ENCODE results near the gene C17orf75. TPM values are rescaled to one million over a fixed set of nuclear protein-coding genes. Genes with fewer than 3 reads are reported as not detected.

Gene C17orf75
- total RNA-seq, 1 experiment from 2014 or later, result 46.6 TPM

DNA sequence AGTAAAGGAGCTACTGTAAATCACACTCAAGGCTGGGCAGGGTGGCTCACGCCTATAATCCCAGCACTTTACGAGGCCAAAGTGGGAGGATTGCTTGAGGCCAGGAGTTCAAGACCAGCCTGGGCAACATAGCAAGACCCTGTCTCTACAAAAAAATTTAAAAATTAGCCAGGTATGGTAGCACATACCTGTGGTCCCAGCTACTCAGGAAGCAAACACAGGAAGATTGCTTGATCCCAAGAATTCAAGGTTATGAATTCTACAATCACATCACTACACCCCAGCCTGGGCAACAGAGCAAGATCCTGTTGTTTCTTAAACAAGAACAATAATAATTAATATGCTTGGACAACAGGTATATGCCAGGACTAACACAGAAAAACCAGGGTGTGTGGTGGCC lies 63.2 kb downstream of the C17orf75 start:
- DNase-seq (ENCODE audit: low spot score), result no peak

Other genes with a start within 250 kb of the C17orf75 start
- gene RHOT1, start 199.7 kb downstream of the C17orf75 start, total RNA-seq (2014; rRNA removed; shearing (Covaris generic)), result 29.2 and 30.5 TPM in 2 replicates
- gene RHBDL3, start 76.3 kb downstream of the C17orf75 start, total RNA-seq (2014; rRNA removed; shearing (Covaris generic)), result not detected in 2 replicates
- 146 and 188 TPM in 2 replicates for gene ZNF207, start 8.0 kb upstream of the C17orf75 start, total RNA-seq (2014; rRNA removed; shearing (Covaris generic))
- 110 and 122 TPM in 2 replicates for gene PSMD11, start 102.3 kb upstream of the C17orf75 start, total RNA-seq (2014; rRNA removed; shearing (Covaris generic))
- 3.0 and 4.0 TPM in 2 replicates for gene CDK5R1, start 144.8 kb upstream of the C17orf75 start, total RNA-seq (2014; rRNA removed; shearing (Covaris generic))

All from HT-29 (cell line).